K562 (cell line): Measurements from ENCODE around the gene SEPHS2. TPM values are rescaled to one million over a fixed set of nuclear protein-coding genes. Genes with fewer than 3 reads are reported as not detected.

ENCODE experiments used
- ATAC-seq: fragments of 200-7000 bp; cut with Tn5 transposase; 3 replicates; pipeline ENCODE4 v1.9.1; 2020; ENCODE audit warnings: moderate library complexity
- BruUV-seq: library from RNA; stranded (reverse); fragments of 400-500 nt; replicated peaks from 2 replicates; lab custom pipeline; 2021; lab: Mats Ljungman, UMichigan
- CTCF ChIA-PET: fragments of 300-600 bp; formaldehyde crosslinking; extraction: SDS; loops from one replicate; lab custom pipeline; 2021; ENCODE audit warnings: low intra/inter-chr PET ratio; lab: Yijun Ruan, JAX
- POLR2A ChIA-PET: fragments of 300-600, 350-650 bp; sonication (Branson Sonifier 250); formaldehyde crosslinking; extraction: SDS; loops from one replicate; lab custom pipeline; 2021; ENCODE audit warnings: antibody characterized with exemption, inconsistent platforms; lab: Yijun Ruan, JAX
- DNase-seq, 4 experiments: peaks; one replicate each; pipeline versions ENCODE4 v3.0.0 to v3.0.0-alpha.2; 2011 to 2018; ENCODE audit warnings: low spot score in 3 of 4, mixed read lengths in 3 of 4; ENCODE audit errors: extremely low read depth in 1 of 4
- FAIRE-seq: peaks from 2 replicates; lab custom pipeline; 2011; peaks lifted over from hg19 to GRCh38; lab: Jason Lieb, UNC
- H2AFZ ChIP-seq: 2 replicates; pipeline ENCODE4 v1.6.0; 2011; ENCODE audit warnings: low read depth, low read length, control low read depth, inconsistent platforms
- H3K27ac ChIP-seq: fragments of 200-600 bp; 3 replicates; pipeline ENCODE4 v1.8.0; 2011; ENCODE audit warnings: low read depth, mild to moderate bottlenecking, control low read depth, inconsistent platforms, low read length, moderate library complexity, mixed read lengths; ENCODE audit errors: extremely low read depth
- H3K27me3 ChIP-seq, 2 experiments: fragments of 300-600 bp in 1 of 2; 2 replicates in 1 of 2; 3 replicates in 1 of 2; pipeline versions ENCODE4 v1.6.0 to v1.8.0; 2011; ENCODE audit warnings: inconsistent platforms in 2 of 2, low read length in 2 of 2, mild to moderate bottlenecking in 1 of 2, mixed read lengths in 1 of 2, moderate library complexity in 1 of 2; ENCODE audit not compliant: control insufficient read depth in 2 of 2, insufficient read depth in 2 of 2
- H3K36me3 ChIP-seq: fragments of 300-600 bp; 3 replicates; pipeline ENCODE4 v1.8.0; 2011; ENCODE audit warnings: mild to moderate bottlenecking, low read length, inconsistent platforms; ENCODE audit not compliant: control insufficient read depth, insufficient read depth
- H3K4me1 ChIP-seq, 2 experiments: fragments of 200-600 bp in 1 of 2; replicated peaks in 1 of 2; 2 replicates in 1 of 2; 3 replicates in 1 of 2; pipeline versions ENCODE4 v1.5.1 to v1.8.0; 2011; ENCODE audit warnings: inconsistent platforms in 2 of 2, low read length in 2 of 2, mild to moderate bottlenecking in 1 of 2, mixed read lengths in 1 of 2, moderate library complexity in 1 of 2; ENCODE audit not compliant: control insufficient read depth in 2 of 2, insufficient read depth in 2 of 2
- H3K4me2 ChIP-seq: 2 replicates; pipeline ENCODE4 v1.6.1; 2011; ENCODE audit warnings: low read length, control low read depth, inconsistent platforms, mixed read lengths; ENCODE audit not compliant: insufficient read depth
- H3K4me3 ChIP-seq: fragments of 200-600 bp; sonication (generic), shearing (Covaris generic); 2 replicates; pipeline ENCODE4 v1.5.1; 2016; ENCODE audit warnings: control low read depth, inconsistent platforms
- H3K79me2 ChIP-seq: fragments of 200-600 bp; 3 replicates; pipeline ENCODE4 v1.8.0; 2011; ENCODE audit warnings: low read length, inconsistent platforms; ENCODE audit not compliant: control insufficient read depth, insufficient read depth
- H3K9ac ChIP-seq, 2 experiments: 2 replicates each; pipeline versions ENCODE4 v1.6.0 to v1.6.1; 2011; ENCODE audit warnings: low read depth in 2 of 2, low read length in 2 of 2, control low read depth in 1 of 2, inconsistent platforms in 1 of 2, mild to moderate bottlenecking in 1 of 2, mixed read lengths in 1 of 2; ENCODE audit not compliant: insufficient read depth in 1 of 2
- H3K9me1 ChIP-seq: one replicate; pipeline ENCODE4 v1.6.0; 2011; ENCODE audit warnings: inconsistent platforms, mild to moderate bottlenecking, low read length, moderate library complexity; ENCODE audit not compliant: control insufficient read depth, insufficient read depth
- H3K9me3 ChIP-seq: replicated peaks from 2 replicates; pipeline ENCODE4 v1.5.1; 2011; ENCODE audit warnings: low read depth, low read length, inconsistent platforms; ENCODE audit not compliant: control insufficient read depth, insufficient read depth
- H4K20me1 ChIP-seq: replicated peaks from 2 replicates; pipeline ENCODE4 v1.6.1; 2011; ENCODE audit warnings: low read length, inconsistent platforms, mixed read lengths; ENCODE audit not compliant: control insufficient read depth, insufficient read depth
- CREB5 ChIP-seq: fragments of 250-450 bp; sonication (Bioruptor Pico); IDR thresholded peaks from 2 replicates; pipeline ENCODE4 v1.5.0; 2020; ENCODE audit warnings: mild to moderate bottlenecking
- ETV5 ChIP-seq: sonication (generic); formaldehyde crosslinking; IDR thresholded peaks from 2 replicates; pipeline ENCODE4 v1.4.0; 2020; ENCODE audit warnings: low read depth, mild to moderate bottlenecking, missing genetic modification reagents
- POLR2A ChIP-seq: fragments of 450-650 bp; conservative IDR thresholded peaks from 2 replicates; pipeline ENCODE4 v1.6.1; 2016
- PTTG1 ChIP-seq: fragments of 450-650 bp; IDR thresholded peaks from 2 replicates; pipeline ENCODE4 v1.6.1; 2016; ENCODE audit warnings: low read depth, mild to moderate bottlenecking, missing genetic modification characterization, missing compliant biosample characterization
- RHOXF2B ChIP-seq: fragments of 250-450 bp; sonication (Bioruptor Pico); conservative IDR thresholded peaks from 2 replicates; pipeline ENCODE4 v1.5.1; 2021
- SMARCA4 ChIP-seq: fragments of 450-650 bp; IDR thresholded peaks from 2 replicates; pipeline ENCODE4 v1.6.1; 2016
- ZNF224 ChIP-seq: sonication (generic); formaldehyde crosslinking; IDR thresholded peaks from 2 replicates; pipeline ENCODE4 v1.8.0; 2022; ENCODE audit warnings: mild to moderate bottlenecking, missing genetic modification reagents
- WGBS: fragments of 100-300 bp; shearing (Covaris generic); methylation state at CpG from one replicate; pipeline ENCODE4 v1.1.6; 2016; ENCODE audit warnings: low coverage, mixed read lengths; ENCODE audit not compliant: insufficient coverage; ENCODE audit errors: missing lambda C conversion rate; 5-methylcytosine and 5-hydroxymethylcytosine counted together
- in situ Hi-C: fragments of 300-500 bp; cut with MboI; formaldehyde crosslinking; loops from 4 replicates; pipeline ENCODE4 v1.15.0; 2018; ENCODE audit warnings: inconsistent platforms, mixed read lengths
- intact Hi-C: fragments of 100-400 bp; cut with micrococcal nuclease; formaldehyde crosslinking; loops from 2 replicates; pipeline ENCODE4 v1.14.2; 2022
- polyA plus RNA-seq, 8 experiments: library from polyadenylated mRNA; depleted of rRNA in 4 of 8; stranded (reverse) in 5 of 8; unstranded in 3 of 8; fragments of >200 nt; fragmentation: Nextera tagmentation in 2 of 8; fragmentation: Illumina TruSeq in 1 of 8; extraction: Ambion mirVana in 2 of 8; extraction: Trizol in 1 of 8; gene quantifications; 2 replicates each; pipeline versions ENCODE4 v1.2.1 to v1.2.3, GENCODE V29; 2011 to 2014; ENCODE audit warnings: inconsistent platforms in 1 of 8, missing spikeins in 1 of 8
- total RNA-seq, 7 experiments: library from RNA; depleted of rRNA in 6 of 7; stranded (reverse); fragments of >200 nt in 6 of 7; fragmentation: Illumina TruSeq in 2 of 7; extraction: Trizol in 2 of 7; gene quantifications; 2 replicates each; pipeline versions ENCODE4 v1.2.1 to v1.2.3, GENCODE V29; 2011 to 2021; ENCODE audit warnings: low replicate concordance in 1 of 7

SEPHS2 gene
- total and polyA plus RNA-seq, 9 of the 15 experiments (the other 6 are each of a cell fraction or from before 2014, with no cell fraction given): 20.9 to 90.6 (median 43.4) TPM

DNA sequence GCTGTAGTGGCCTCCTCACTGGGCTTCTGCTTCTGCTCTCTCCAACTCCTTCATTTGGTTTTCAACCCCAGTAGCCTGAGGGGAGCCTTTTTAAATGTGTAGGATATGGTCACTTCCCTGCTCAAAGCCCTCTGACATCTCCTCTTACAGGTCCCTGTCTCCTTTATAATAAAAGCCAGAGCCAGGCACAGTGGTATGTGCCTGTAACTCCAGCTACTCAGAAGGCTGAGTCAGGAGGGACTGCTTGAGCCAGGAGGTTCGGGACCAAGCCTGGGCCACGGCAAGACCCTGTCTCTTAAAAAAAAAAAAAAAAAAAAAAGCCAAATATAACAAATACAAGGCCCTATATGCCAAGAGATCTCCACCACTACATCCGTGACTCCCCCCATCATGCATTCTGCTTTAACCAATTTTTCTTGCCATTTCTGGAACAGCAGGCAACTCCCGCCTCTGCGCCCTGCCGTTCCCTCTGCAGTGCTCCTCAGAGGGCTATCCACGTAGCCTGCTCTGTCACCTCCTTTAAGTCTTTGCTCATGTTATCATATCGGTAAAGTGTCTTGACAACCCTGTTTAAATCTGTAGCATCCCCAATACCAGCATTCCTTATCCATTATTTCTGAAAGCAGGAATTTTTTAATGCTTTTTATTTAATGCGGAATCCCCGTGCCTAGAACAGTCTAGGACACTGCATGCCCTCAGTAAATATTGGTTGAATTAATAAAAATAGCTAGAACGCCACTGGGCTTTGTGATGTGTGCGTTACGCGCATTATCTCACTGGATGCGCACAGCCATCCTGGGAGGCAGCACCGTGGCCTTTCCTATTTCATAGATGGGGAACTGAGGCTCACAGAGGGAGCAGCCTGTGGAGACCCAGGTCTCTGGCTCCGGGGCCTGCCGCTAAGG is 28.8 kb downstream of the SEPHS2 start (continued):
- TF ChIP-seq RHOXF2B (CRISPR knock-in tag) (no peak), ZNF224 (no peak), POLR2A (no peak)

- H2AFZ ChIP-seq: no peak overlapping the region
- H3K4me3 ChIP-seq: no peak overlapping the region
- POLR2A ChIA-PET: interaction anchor here (1.1 to 1.2 kb wide), 2 partner anchors 156 to 225 kb away, joined by 3 read pairs; no protein-coding TSS in a partner anchor
- in situ Hi-C loops (no loop called here), intact Hi-C loops (no loop called here)
- CTCF ChIA-PET: no interaction called here
- no peaks in the 10 kb centered on the region for H3K9me1 ChIP-seq
- no peaks in the 10 kb centered on the region for H3K27me3 ChIP-seq
- 72% methylated on average over 4 of the region's 4 CpGs for WGBS
- DNase-seq: no peak
- H3K79me2 ChIP-seq: peaks cover 25% of the 10 kb centered on the region; the same call in 2 of the 3 replicates
- peaks cover 75% of the 10 kb centered on the region for H3K36me3 ChIP-seq
- H4K20me1 ChIP-seq: no peaks in the 10 kb centered on the region
- no TSS peak for BruUV-seq
- no peaks in the 10 kb centered on the region for H3K4me1 ChIP-seq
- FAIRE-seq: peak; percentile 40
- H3K9ac ChIP-seq: no peak overlapping the region
- TF ChIP-seq POLR2A (peak; percentile 31; the same call in 1 of the 2 replicates), SMARCA4 (no peak), CREB5 (no peak), PTTG1 (tag) (no peak), ETV5 (CRISPR knock-in tag) (no peak)
- H3K9me3 ChIP-seq: no peaks in the 10 kb centered on the region
- H3K27ac ChIP-seq: no peak overlapping the region
- no peak overlapping the region for H3K4me2 ChIP-seq
- no peak for ATAC-seq
These were observed 29.5 kb downstream of the SEPHS2 start for GRCh38 chr16:30416047-30416603.
